Mucosa of stomach (tissue), 1 donor: ENCODE results near the gene PDIA6.
"Not testable (repeated sequence)": the region's sequence is repeated elsewhere in the genome, so short reads cannot be mapped to it uniquely, and the experiment has no call there.

ENCODE experiments used
- H3K27me3 ChIP-seq: one replicate; pipeline ENCODE4 v1.7.0; 2013; ENCODE audit warnings: mild to moderate bottlenecking, low read length; ENCODE audit not compliant: control insufficient read depth, insufficient read depth
- H3K36me3 ChIP-seq: one replicate; pipeline ENCODE4 v1.7.0; 2013; ENCODE audit warnings: low read length; ENCODE audit not compliant: control insufficient read depth, insufficient read depth
- H3K4me1 ChIP-seq: one replicate; pipeline ENCODE4 v1.7.0; 2013; ENCODE audit warnings: mild to moderate bottlenecking, low read length; ENCODE audit not compliant: control insufficient read depth, insufficient read depth
- H3K4me3 ChIP-seq: one replicate; pipeline ENCODE4 v1.7.0; 2013; ENCODE audit warnings: low read length
- H3K9ac ChIP-seq: one replicate; pipeline ENCODE4 v1.7.0; 2013; ENCODE audit warnings: mild to moderate bottlenecking, low read length, moderate library complexity
- H3K9me3 ChIP-seq: one replicate; pipeline ENCODE4 v1.7.0; 2013; ENCODE audit warnings: mild to moderate bottlenecking, low read length, moderate library complexity; ENCODE audit not compliant: control insufficient read depth
- donor health status: Pancreatic carcinoma.

Gene PDIA6

DNA sequence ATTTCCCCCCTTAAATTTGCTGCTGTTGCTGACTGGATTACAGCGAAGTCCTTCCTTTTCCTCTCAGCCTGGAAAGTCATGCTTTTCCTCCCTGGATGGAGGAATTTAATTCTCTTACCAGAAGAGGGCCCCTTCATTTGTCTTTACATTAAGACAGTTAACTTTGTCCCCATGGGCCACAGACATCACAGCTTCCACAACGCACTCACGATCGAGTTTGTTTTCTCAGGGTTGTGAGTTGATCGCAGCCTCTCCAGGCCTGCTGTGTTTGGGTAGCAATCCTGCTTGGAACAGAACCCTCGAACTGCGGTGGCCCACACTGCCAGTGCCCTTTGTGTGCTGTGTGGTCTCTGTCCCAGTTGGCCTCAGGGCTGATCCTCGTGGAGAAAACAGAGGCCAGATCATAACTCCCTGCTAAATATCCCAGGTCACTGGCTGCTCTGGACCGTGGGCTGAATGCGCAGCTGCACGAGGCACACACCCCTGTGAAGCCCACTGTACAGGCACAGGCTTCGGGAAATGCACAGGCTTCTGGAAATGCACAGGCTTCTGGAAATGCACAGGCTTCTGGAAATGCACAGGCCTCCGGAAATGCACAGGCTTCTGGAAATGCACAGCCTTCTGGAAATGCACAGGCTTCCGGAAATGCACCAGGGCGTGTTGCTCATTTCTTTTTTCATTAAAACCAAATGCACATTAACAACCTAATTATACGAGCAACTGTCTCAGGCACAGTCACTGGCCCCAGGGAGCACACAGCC is 2.2 kb upstream of the PDIA6 start:
- Histone ChIP-seq H3K9ac (no peak overlapping the region), H3K4me1 (peaks cover 27% of the 10 kb centered on the region), H3K9me3 (no peaks in the 10 kb centered on the region), H3K4me3 (no peak overlapping the region), H3K36me3 (no peaks in the 10 kb centered on the region), H3K27me3 (no peaks in the 10 kb centered on the region)

DNA sequence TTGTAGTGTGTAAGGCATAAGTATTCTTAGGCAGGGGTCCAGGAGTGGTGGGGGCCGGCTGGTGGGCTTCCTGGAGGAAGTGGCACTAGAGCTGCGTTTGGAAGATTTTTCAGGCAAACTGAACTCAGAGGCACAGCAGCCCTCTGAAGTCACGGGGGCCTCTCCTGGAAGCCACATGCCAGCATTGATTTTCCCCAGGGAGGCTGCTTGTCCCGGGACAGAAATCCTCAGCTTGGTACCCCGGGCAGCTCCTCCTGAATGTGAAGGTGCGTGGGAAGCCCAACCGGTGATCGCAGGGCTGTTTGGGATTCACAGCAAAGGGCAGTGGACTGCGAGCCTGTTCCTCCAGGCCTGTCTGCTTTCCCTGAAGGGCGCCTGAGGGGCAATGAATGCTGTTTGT is 1.6 kb upstream of the PDIA6 start:
- Histone ChIP-seq H3K4me1 (peaks cover 27% of the 10 kb centered on the region), H3K9ac (no peak overlapping the region), H3K9me3 (no peaks in the 10 kb centered on the region), H3K4me3 (no peak overlapping the region), H3K27me3 (no peaks in the 10 kb centered on the region), H3K36me3 (no peaks in the 10 kb centered on the region)

DNA sequence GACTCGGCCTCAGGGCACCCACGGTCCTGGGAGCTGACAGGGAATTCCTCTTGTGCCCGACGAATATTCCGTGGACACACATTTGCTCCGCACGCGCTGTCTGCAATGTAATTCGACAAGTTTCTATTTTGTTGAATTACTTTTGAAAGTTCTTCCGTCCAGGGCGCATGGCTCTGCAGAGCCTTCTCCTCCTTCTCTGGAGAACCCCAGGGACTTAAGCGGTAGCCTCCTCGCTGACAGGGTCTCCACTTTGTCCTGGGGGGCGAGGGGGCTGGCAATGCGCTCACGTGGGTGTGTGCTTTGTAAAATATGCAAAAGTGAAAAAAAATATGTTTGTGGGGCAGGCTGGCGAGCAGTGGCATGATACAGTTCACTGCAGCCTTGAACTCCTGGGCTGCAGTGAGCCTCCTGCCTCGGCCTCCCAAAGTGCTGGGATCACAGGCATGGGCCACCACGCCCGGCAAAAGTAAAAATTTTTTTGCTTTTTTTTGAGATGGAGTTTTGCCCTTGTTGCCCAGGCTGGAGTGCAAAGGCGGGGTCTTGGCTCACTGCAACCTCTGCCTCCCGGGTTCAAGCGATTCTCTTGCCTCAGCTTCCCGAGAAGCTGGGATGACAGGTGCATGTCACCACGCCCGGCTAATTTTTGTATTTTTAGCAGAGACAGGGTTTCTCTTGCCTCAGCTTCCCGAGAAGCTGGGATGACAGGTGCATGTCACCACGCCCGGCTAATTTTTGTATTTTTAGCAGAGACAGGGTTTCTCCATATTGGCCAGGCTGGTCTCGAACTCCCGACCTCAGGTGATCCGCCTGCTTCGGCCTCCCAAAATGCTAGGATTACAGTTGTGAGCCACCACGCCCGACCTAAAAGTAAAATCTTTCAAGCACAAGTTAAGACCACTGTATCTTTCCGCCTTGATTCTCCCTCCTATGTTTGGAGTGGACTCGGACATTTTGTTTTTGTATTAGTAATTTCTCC is 866 bp upstream of the PDIA6 start:
- Histone ChIP-seq H3K4me1 (peaks cover 27% of the 10 kb centered on the region), H3K9ac (peak overlapping the region; percentile 64), H3K4me3 (peak overlapping the region; percentile 36)
- not testable (repeated sequence) for H3K36me3 ChIP-seq, H3K9me3 ChIP-seq, H3K27me3 ChIP-seq

DNA sequence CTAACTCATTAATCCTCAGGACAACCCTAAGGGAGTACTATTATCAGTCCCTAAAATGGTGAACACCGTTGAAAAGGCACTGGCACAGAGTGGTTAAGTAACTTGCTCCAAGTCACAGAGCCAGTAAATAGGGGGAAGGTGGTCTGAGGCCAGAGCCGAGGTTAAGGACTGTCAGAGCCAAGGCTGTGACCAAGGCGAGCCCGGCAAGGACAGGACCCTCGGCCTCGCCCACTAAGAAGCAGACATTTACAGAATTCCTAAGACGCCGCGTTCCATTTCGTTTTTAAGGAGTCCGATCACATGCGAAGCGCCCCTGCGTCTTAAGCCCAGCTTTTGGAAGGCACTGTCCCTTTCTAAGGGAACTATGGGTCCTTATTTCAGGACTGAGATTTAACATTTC is 1.1 kb downstream of the PDIA6 start:
- Histone ChIP-seq H3K27me3 (no peaks in the 10 kb centered on the region), H3K4me3 (peak overlapping the region; percentile 44), H3K9me3 (no peaks in the 10 kb centered on the region), H3K36me3 (no peaks in the 10 kb centered on the region), H3K4me1 (peaks cover 27% of the 10 kb centered on the region), H3K9ac (peak overlapping the region; percentile 84)

DNA sequence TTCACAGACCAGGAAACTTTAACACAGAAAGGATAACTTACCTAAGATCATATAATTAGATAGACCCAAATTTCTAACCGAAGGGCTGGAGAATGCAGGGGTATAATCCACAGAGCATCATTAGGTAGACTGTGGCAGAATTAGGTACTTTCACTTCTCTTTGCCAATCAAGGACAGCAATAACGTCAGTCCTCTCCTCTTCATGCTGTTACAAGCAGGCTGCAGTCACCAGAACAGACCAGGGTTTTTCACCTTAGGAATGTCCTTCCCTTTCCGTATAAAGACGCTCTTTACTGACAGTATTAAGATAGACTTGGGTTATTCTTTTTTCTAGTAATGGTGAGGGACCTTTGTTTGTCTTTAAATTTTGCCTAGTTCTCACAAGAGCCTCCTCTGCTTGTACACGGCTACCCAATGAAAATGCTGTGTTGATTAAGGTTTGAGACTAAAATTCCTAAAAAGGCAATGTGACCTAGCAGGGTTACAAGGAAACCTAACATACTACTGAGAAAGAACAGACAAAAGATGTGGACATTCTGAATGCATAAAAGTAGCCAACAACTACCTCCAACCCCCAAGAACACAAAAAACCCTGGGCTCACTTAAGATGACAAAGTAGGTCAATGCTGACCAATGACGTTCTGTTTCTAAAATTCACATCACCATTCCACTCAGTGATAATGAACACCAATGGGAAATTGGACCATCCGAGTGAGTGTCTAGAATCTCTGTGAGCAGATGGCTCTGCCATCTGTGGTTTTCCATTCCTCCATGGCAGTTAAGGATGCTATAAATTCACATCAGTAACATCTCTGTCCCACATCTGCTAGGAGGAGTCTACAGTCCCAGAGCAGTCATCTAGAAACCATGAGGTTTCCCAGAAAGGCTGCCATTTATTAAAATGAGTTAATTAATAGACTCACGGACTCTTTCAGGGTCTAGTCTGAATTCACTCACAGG is 2.1 kb downstream of the PDIA6 start:
- Histone ChIP-seq H3K36me3 (no peaks in the 10 kb centered on the region), H3K9me3 (no peaks in the 10 kb centered on the region), H3K9ac (peak overlapping the region; percentile 84), H3K4me1 (peaks cover 27% of the 10 kb centered on the region), H3K4me3 (no peak overlapping the region), H3K27me3 (no peaks in the 10 kb centered on the region)

DNA sequence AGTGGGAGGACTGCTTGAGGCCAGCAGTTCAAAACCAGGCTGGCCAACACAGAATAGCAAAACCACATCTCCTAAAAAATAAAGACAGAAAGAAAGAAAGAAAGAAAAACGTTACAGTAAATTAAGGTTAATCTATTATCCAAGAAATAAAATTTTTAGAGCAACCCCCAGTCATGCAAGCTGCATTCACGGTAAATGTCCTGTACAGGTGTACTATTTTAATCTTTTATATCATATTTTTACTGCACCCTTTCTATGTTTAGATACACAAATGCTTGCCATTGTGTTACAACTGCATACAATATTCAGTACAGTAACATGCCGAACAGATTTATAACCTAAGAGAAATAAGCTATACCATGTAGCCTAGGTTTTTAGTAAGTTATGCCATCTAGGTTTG is 6.0 kb downstream of the PDIA6 start:
- Histone ChIP-seq H3K4me3 (no peak overlapping the region), H3K27me3 (no peaks in the 10 kb centered on the region), H3K9ac (no peak overlapping the region), H3K4me1 (peaks cover 15% of the 10 kb centered on the region), H3K36me3 (no peaks in the 10 kb centered on the region), H3K9me3 (no peaks in the 10 kb centered on the region)

DNA sequence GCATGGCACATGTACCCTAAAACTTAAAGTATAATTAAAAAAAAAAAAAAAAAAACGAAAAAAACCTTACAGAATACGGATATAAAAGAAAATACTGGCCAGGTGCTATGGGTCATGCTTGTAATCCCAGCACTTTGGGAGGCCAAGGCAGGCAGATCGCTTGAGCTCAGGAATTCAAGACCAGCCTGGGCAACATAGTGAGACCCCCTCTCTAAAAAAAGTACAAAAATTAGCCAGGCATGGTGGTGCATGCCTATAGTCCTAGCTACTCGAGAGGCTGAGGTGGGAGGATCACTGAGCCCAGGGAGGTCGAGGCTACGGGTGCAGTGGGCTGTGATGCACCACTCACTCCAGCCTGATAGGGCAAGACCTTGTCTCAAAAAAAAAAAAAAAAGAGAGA is 6.6 kb downstream of the PDIA6 start:
- not testable (repeated sequence) for H3K27me3 ChIP-seq, H3K36me3 ChIP-seq, H3K4me1 ChIP-seq, H3K9me3 ChIP-seq, H3K4me3 ChIP-seq, H3K9ac ChIP-seq

DNA sequence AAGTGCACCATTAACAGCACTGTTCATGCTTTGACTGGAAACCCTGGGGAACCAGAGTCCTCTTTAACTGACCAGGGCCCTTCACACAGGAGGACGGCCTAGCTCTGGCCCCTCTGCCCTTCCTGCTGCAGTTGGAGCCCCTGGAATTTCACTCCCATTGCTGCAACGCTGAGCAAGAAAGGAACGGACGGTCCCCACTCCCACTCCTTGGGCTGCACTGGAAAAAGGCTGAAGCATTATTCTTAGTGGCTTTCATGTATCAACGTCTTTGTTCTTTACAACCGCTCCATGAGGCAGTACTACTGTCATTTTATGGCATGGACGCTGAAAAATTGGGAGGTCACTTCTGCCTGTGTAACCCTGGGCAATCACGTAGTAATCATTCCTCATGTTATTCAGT is 9.9 kb downstream of the PDIA6 start:
- no peaks in the 10 kb centered on the region for H3K9me3 ChIP-seq
- no peaks in the 10 kb centered on the region for H3K27me3 ChIP-seq
- no peak overlapping the region for H3K4me3 ChIP-seq
- no peak overlapping the region for H3K9ac ChIP-seq
- H3K36me3 ChIP-seq = no peaks in the 10 kb centered on the region
- no peaks in the 10 kb centered on the region for H3K4me1 ChIP-seq

DNA sequence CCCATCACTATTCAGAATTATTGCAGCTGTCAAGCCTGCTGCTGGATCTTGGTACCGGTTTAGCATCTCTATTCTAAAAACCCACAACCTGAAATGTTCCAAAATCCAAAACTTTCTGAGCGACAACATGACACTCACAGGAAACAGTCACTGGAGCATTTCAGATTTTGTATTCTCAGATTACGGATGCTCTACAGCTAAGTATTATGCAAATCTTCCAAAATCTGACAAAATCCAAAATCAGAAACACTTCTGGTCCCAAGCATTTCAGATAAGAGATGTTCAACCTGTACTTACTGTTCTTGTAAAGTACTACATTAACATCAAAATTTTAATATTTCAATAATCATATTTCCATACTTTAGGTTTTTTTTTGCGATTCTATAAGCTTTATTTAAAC is 12.4 kb downstream of the PDIA6 start:
- Histone ChIP-seq H3K36me3 (no peaks in the 10 kb centered on the region), H3K4me1 (no peaks in the 10 kb centered on the region), H3K4me3 (no peak overlapping the region), H3K9me3 (no peaks in the 10 kb centered on the region), H3K9ac (no peak overlapping the region), H3K27me3 (no peaks in the 10 kb centered on the region)

DNA sequence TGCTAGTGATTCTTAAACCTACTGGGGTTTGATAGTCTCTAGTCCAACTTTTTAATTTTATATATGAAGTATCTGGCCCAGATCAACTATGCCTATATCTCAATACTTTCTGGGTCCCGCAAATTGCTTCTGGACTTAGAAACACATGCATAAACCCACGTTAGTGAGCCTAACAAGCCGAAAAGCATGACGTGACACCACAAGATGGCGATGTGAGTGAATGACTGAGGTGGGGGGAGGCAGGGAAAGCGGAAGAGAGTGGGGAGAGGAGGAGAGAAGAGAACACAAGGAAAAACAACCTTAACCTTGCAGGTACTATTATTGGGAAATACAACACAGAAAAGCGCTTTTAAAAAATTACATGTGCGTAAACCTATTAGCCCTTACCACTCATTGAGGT is 13.8 kb downstream of the PDIA6 start:
- Histone ChIP-seq H3K4me1 (no peaks in the 10 kb centered on the region), H3K9ac (no peak overlapping the region), H3K9me3 (no peaks in the 10 kb centered on the region), H3K27me3 (no peaks in the 10 kb centered on the region), H3K36me3 (no peaks in the 10 kb centered on the region), H3K4me3 (no peak overlapping the region)

DNA sequence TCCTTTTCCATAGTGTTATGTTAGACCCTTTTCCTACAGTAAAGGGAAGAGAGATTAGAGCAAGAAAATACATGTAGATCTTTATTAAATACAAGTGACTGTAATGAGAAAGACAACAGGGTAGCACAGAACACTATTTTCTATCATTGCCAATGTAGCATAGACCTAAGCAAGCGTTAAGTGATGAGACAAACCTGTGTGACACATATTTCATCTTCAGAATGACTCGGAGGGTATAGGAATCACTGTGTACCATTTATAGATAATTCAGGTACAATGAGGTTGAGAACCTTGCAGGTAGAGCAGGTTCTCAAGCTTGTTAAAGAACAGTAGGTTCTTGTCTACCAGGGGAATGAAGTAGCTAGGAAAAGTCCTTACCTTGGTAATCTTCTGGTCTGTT is 15.9 kb downstream of the PDIA6 start:
- Histone ChIP-seq H3K4me1 (no peaks in the 10 kb centered on the region), H3K36me3 (peaks cover 5% of the 10 kb centered on the region), H3K4me3 (no peak overlapping the region), H3K9ac (no peak overlapping the region), H3K9me3 (no peaks in the 10 kb centered on the region), H3K27me3 (no peaks in the 10 kb centered on the region)
